ENCODE results near the gene PRLR. TPM values are rescaled to one million over a fixed set of nuclear protein-coding genes. Genes with fewer than 3 reads are reported as not detected.
A peak's percentile ranks its signal among the peaks of the same experiment; 100 is the strongest.

The PRLR gene
- total RNA-seq, 1 donor from 2014 or later, result 0.21 TPM

DNA sequence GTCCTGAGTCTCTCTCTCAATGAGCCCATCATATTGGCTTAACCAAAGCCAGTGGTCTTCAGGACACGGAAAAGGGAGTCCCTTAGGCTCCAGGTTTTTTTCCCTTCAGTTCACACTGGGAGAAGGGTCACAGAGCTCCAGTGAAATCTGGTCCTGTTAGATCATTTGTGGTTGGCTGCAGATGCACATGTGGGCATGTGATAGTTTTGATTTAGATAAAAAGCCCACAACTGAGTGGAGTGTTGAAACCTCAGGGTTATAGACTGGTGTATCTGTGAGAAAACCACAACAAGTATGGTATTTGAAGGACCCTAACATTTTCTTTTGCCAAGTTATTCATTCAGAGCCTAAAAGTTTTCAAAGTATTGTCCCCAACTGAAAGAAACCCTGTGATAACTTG lies 46.7 kb downstream of the PRLR start:
- Mint-ChIP-seq H3K27me3 (ENCODE audit: unreplicated experiment) (peaks cover 2% of the 10 kb centered on the region), H3K36me3 (ENCODE audit: low read depth, unreplicated experiment) (no peaks in the 10 kb centered on the region), H3K4me3 (ENCODE audit: unreplicated experiment) (no peak overlapping the region), H3K9me3 (ENCODE audit: unreplicated experiment) (no peaks in the 10 kb centered on the region), H3K27ac (ENCODE audit: unreplicated experiment) (no peak overlapping the region), H3K4me1 (ENCODE audit: unreplicated experiment) (peaks cover 7% of the 10 kb centered on the region)
- DNase-seq (ENCODE audit: low spot score), result no peak
- TF ChIP-seq, protein P1, sequence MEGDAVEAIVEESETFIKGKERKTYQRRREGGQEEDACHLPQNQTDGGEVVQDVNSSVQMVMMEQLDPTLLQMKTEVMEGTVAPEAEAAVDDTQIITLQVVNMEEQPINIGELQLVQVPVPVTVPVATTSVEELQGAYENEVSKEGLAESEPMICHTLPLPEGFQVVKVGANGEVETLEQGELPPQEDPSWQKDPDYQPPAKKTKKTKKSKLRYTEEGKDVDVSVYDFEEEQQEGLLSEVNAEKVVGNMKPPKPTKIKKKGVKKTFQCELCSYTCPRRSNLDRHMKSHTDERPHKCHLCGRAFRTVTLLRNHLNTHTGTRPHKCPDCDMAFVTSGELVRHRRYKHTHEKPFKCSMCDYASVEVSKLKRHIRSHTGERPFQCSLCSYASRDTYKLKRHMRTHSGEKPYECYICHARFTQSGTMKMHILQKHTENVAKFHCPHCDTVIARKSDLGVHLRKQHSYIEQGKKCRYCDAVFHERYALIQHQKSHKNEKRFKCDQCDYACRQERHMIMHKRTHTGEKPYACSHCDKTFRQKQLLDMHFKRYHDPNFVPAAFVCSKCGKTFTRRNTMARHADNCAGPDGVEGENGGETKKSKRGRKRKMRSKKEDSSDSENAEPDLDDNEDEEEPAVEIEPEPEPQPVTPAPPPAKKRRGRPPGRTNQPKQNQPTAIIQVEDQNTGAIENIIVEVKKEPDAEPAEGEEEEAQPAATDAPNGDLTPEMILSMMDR (IDR thresholded peaks at IDR 0.05; ENCODE audit: unreplicated experiment), result no peak

DNA sequence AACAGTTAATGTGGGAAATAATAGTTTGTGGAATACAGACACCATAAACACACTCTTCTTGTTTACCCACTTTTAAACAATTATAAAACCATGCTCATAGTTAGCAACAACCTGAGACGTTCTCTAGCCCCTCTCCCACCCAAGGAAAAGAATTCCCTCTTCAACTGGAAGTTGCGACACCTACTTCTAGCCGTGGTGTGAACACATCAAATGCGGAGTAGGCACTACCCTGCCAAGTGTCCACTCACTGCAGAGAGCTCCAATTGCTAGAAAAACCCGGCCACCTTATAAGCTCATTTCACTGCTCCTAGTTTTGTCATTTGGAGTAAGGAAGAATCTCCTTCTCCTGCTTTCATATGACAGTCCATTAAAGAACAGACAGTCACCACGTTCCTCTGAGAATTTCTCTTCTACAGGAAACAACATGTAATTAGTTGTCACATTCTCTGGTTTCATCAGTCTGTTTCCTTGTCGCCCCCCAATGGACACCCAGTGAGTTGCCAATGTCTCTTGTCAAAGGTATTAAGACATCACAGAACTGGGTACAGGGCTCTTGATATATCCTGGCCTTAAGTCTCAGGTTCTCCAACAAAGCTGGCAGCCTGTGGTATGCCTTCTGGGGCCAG lies 47.3 kb downstream of the PRLR start:
- no peak overlapping the region for H3K4me3 Mint-ChIP-seq (ENCODE audit: unreplicated experiment)
- H3K27me3 Mint-ChIP-seq (ENCODE audit: unreplicated experiment), result peaks cover 2% of the 10 kb centered on the region
- no peak overlapping the region for H3K27ac Mint-ChIP-seq (ENCODE audit: unreplicated experiment)
- DNase-seq (ENCODE audit: low spot score), result peak; percentile 47
- TF ChIP-seq, protein P1 (IDR thresholded peaks at IDR 0.05; ENCODE audit: unreplicated experiment), result peak; percentile 20
- H3K4me1 Mint-ChIP-seq (ENCODE audit: unreplicated experiment), result peaks cover 4% of the 10 kb centered on the region
- H3K9me3 Mint-ChIP-seq (ENCODE audit: unreplicated experiment), result no peaks in the 10 kb centered on the region
- no peaks in the 10 kb centered on the region for H3K36me3 Mint-ChIP-seq (ENCODE audit: low read depth, unreplicated experiment)

DNA sequence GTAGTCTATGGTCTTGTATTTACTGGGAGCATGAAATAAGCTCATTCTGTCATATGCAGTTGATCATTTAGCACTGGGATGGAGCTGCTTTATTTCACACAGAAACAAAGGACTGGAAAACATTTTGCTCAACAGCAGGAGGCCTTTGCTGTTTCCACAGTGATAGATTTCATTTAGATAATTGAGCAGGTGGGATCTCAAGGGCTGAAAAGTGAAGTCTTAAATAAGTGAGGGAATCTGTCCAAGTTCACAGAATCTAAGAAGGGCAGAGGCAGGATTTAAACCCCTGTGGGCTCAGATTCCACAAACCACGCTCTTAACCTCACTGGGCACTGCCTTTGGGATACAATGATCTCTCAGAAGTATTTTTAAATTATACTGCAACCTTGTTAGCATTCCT lies 47.8 kb downstream of the PRLR start:
- no peak overlapping the region for H3K27ac Mint-ChIP-seq (ENCODE audit: unreplicated experiment)
- no peaks in the 10 kb centered on the region for H3K36me3 Mint-ChIP-seq (ENCODE audit: low read depth, unreplicated experiment)
- no peak overlapping the region for H3K4me3 Mint-ChIP-seq (ENCODE audit: unreplicated experiment)
- no peak for DNase-seq (ENCODE audit: low spot score)
- no peaks in the 10 kb centered on the region for H3K9me3 Mint-ChIP-seq (ENCODE audit: unreplicated experiment)
- TF ChIP-seq, protein P1 (IDR thresholded peaks at IDR 0.05; ENCODE audit: unreplicated experiment), result no peak
- H3K27me3 Mint-ChIP-seq (ENCODE audit: unreplicated experiment), result no peaks in the 10 kb centered on the region
- no peaks in the 10 kb centered on the region for H3K4me1 Mint-ChIP-seq (ENCODE audit: unreplicated experiment)

DNA sequence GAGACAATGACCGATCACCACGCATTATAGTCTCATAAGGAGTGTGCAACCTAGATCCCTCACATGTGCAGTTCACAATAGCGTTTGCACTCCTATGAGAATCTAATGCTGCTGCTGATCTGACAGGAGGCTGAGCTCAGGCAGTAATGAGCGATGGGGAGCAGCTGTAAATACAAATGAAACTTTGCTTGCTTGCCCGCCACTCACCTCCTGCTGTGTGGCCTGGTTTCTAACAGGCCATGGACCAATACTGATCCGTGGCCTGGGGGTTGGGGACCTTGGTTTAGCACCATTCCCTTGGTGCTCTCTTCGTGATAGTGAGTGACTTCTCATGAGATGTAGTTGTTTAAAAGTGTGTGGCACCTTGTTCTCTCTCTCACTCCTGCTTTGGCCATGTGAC lies 50.2 kb downstream of the PRLR start:
- no peak for DNase-seq (ENCODE audit: low spot score)
- no peak overlapping the region for H3K27ac Mint-ChIP-seq (ENCODE audit: unreplicated experiment)
- H3K4me3 Mint-ChIP-seq (ENCODE audit: unreplicated experiment), result no peak overlapping the region
- no peaks in the 10 kb centered on the region for H3K9me3 Mint-ChIP-seq (ENCODE audit: unreplicated experiment)
- H3K36me3 Mint-ChIP-seq (ENCODE audit: low read depth, unreplicated experiment), result peaks cover 3% of the 10 kb centered on the region
- H3K27me3 Mint-ChIP-seq (ENCODE audit: unreplicated experiment), result no peaks in the 10 kb centered on the region
- TF ChIP-seq, protein P1 (IDR thresholded peaks at IDR 0.05; ENCODE audit: unreplicated experiment), result no peak
- no peaks in the 10 kb centered on the region for H3K4me1 Mint-ChIP-seq (ENCODE audit: unreplicated experiment)

DNA sequence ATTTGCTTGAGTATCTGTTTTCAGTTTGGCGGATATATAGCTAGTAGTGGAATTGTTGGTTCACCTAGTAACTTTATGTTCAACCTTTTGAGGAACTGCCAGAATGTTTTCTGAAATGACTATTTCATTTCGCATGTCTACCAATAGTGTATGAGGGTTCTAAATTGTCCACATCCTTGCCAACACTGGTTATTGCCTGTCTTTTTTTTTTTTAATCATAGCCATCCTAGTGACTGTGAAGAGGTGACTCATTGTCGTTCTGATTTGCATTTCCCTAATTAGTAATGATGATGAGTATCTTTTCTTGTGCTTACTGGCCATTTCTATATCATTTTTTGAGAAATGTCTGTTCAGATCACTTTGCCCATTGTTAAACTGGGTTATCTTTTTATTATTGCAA lies 52.5 kb downstream of the PRLR start:
- H3K4me3 Mint-ChIP-seq (ENCODE audit: unreplicated experiment), result no peak overlapping the region

More for the DNA sequence above, 52.5 kb downstream of the PRLR start:
- no peak for DNase-seq (ENCODE audit: low spot score)
- H3K9me3 Mint-ChIP-seq (ENCODE audit: unreplicated experiment), result no peaks in the 10 kb centered on the region
- peaks cover 3% of the 10 kb centered on the region for H3K36me3 Mint-ChIP-seq (ENCODE audit: low read depth, unreplicated experiment)
- H3K4me1 Mint-ChIP-seq (ENCODE audit: unreplicated experiment), result no peaks in the 10 kb centered on the region
- H3K27me3 Mint-ChIP-seq (ENCODE audit: unreplicated experiment), result no peaks in the 10 kb centered on the region
- TF ChIP-seq, protein P1 (IDR thresholded peaks at IDR 0.05; ENCODE audit: unreplicated experiment), result no peak
- no peak overlapping the region for H3K27ac Mint-ChIP-seq (ENCODE audit: unreplicated experiment)
